ENCODE measurements around the gene RETN.

RETN gene, protein sequence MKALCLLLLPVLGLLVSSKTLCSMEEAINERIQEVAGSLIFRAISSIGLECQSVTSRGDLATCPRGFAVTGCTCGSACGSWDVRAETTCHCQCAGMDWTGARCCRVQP

DNA sequence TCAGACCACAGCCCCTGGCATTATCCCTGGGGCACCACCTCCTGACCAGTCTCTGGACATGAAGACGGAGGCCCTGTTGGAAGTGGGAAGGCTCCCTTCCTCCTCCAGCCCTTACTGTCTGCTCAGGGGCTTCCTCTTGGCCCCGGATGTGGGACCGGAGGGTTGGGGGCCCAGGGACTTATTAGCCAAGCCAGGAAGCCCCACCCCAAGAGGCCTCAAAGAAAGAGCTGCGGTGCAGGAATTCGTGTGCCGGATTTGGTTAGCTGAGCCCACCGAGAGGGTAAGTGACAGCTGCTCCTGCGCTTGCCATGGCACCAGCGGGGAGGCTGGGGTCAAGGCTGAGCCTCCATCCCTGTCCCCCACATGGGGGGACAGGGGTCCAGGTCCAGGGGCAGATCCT lies at the start of gene RETN:
RETN (plus strand) TSS at position 208 of the 400 bp plus-strand sequence. CDS start 278 bp downstream, outside the sequence.
- FAIRE-seq = no peak

- FAIRE-seq = no peak
Observed at GRCh38 chr19:7619671-7620441, 49.0 kb upstream of the RETN start.

- no peak for FAIRE-seq
Observed at GRCh38 chr19:7620442-7621412, 48.1 kb upstream of the RETN start.

GRCh38 chr19:7622933-7623685 lies 45.7 kb upstream of the RETN start:
- FAIRE-seq = no peak

DNA sequence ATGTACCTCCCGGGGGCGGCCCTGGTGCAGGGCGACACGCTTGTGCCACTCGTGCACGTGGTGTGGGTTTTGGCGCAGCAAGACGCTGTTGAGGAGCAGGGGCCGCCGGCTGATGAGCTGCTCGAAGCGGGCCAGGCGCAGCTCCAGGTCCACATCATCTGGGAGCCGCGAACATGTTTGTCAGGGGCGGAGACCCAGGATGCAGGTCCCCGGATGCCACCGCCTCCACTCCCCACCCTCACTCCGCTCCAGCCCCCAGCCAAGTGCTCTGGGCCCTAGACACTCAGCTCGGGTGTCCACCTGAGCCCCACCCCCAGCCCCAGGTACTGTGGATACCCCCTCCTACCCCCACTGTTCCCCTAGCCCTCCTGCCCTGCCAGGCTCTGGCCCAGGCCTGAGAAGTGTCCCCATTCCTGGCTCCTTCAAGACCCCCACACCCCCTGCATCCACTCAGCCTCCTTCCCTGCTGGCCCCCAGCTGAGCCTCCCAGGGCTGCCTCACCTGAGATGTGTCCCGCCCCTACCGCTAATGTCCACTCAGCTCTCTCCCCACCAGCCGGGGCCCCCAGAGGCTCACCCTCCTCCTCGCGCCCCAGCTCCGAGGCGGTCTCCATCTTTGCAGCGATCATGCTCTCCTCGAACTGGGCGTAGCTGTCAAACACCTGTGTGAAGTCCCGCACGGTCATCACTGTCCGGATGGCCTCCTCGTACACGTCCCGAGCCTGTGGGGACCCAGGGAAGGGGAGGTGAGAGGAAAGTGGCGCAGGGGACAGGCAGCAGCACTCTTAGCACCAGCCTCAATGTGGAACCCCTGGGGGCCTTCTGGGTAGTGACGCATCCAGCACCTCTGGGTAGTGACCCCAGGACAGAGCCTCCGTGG lies 44.9 kb upstream of the RETN start:
- FAIRE-seq = no peak

DNA sequence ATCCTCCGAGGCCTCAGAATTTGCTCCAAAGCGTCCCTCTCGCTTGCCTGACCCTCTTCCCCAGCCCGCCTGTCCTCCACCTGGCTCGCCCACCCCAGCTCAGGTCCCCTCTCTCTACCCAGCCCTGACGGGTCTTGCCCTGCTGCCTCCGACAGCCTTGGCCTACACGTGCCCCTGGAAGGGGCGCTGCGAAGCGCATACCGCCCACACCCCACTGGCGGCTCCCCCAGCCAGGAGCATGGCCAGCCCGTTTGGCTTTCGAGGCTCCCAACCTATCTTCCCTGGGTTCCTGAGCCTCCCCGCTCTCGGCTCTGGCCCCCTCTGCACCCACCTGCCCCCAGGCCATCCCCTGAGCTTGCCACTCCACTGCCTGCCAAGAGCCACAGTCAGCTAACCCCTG lies 44.0 kb upstream of the RETN start:
- no peak for FAIRE-seq

DNA sequence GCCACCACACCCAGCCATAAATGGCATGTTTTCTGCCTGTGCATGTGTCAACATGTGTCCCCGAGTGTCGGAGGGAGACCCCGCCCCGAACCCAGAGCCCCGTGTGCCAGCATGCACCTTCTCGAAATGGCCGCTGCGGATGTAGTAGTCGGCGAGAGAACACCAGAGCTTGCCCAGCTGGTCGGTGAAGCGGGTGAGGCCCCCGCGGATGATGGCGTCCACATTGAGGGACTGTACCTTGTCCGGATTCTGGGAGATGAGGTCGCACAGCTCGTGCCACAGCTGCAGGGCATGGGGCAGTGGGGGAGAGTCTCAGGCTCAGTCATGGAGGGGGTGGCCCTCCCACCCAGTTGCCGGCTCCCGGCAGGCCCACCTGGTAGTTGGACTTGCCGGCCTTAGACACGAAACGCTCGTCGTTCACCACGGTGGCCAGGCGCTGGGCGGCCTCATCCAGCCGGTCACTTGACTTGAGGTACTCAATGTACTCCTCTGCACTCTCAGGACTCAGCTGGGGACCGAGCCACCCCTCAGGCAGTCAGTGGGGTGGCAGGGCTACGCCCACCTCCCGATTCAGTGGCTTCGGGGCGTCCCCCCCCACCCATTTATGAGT lies 43.0 kb upstream of the RETN start:
- FAIRE-seq = no peak

- no peak for FAIRE-seq
Observed at GRCh38 chr19:7627166-7627565, 41.7 kb upstream of the RETN start.

GRCh38 chr19:7628589-7629311 lies 40.1 kb upstream of the RETN start:
- no peak for FAIRE-seq

DNA sequence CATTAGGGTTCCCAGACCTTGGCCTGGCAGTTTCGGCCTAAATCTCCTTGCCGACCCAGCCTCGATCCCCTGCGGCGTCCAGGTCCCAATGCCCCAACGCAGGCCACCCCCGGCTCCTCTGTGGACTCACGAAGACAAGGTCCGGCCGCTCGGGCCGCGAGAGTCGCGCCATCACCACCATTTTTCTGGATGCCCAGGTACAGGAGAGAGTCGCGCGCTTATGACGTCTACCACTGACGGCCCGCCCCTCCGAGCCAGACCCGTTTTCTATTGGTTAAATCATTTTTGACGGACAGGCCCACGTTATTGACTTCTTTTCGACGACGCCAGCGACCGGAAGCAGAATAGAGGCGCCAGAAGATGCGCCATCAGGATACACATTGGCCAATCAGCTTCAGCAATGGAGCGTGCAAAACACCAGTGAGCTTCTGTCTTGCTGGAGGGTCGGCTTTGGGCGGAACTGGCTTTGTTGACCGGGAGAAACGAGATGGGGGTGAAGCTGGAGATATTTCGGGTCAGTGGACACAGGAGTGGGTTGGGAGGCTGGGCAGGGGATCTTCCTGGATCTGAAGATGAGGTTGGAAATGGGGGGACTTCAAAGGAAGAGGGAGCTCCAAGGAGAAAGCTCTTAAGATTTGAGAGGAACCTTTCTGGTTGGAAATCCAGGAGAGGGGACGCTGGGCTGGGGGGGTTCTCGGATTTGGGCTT lies 39.3 kb upstream of the RETN start, which contains the start of the genes PET100 and XAB2:
PET100 (plus strand) TSS at position 447 of the 708 bp plus-strand sequence; CDS start at position 488, 41 bp downstream.
XAB2 (minus strand) TSS at position 199 of the 708 bp plus-strand sequence; CDS start at position 181, 18 bp downstream.
- peak; percentile 99 for FAIRE-seq

DNA sequence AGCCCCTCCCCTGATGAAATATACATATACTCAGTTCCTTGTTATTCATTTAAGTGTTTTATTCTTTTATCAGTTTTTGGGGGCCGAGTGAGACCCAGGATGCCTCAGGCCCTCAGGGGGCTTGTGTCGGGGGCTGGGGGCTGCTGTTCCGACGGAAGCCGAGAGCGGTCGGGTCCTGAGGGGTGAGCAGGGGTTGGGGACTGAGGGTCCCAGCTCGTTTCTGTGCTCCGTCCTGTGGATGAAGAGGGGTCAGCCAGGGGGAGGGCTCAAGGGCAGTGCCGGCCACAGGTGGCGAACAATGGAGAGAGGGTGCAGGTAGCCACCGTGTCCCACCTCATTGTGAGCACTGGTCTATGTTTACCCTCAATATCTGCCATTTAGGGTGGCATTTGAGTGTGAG lies 37.3 kb upstream of the RETN start:
- no peak for FAIRE-seq

- FAIRE-seq = no peak
Observed at GRCh38 chr19:7632340-7633203, 36.3 kb upstream of the RETN start.

DNA sequence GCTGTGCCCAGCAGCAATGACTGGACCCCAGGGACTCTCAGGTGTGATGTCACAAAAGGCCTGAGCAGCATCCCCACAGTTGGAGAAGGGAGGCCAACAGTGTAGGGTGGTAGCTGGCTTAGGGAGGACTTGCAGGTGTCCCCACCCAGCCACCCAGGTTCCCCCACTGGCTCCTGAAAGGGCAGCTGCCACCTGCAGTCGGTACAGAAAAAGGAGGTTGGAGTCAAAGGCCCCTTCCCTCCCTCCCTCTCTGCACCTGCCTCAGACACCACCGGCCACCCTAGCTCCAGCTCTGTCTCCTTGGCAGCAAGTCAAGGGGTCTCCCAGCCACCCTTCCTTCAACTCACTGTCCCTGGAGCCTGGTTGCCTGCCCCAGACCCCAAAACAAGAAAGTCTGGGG lies 35.2 kb upstream of the RETN start, which contains the start of gene PCP2:
PCP2 (minus strand) TSS at position 22 of the 400 bp plus-strand sequence. CDS start 262 bp downstream, outside the sequence.
- no peak for FAIRE-seq

GRCh38 chr19:7635670-7636069 lies 33.2 kb upstream of the RETN start:
- FAIRE-seq = no peak

DNA sequence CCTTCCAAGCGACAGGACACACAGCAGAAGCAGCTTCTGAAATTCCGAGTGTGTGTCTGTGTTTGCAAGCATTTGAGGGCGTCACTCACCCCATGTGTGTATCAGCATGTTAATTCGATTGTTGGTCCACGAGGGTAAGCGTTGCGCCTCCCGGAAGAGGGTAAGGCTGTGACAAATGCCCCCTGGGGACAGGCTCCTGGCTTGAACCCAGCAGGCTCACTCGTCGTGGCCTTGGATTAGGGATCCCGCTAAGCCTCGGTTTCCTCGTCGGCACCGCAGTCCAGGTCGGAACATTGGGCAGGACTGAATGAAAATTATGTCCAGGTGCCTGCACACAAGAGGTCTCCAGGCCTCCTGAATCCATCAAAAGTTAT lies 32.5 kb upstream of the RETN start:
- no peak for FAIRE-seq

DNA sequence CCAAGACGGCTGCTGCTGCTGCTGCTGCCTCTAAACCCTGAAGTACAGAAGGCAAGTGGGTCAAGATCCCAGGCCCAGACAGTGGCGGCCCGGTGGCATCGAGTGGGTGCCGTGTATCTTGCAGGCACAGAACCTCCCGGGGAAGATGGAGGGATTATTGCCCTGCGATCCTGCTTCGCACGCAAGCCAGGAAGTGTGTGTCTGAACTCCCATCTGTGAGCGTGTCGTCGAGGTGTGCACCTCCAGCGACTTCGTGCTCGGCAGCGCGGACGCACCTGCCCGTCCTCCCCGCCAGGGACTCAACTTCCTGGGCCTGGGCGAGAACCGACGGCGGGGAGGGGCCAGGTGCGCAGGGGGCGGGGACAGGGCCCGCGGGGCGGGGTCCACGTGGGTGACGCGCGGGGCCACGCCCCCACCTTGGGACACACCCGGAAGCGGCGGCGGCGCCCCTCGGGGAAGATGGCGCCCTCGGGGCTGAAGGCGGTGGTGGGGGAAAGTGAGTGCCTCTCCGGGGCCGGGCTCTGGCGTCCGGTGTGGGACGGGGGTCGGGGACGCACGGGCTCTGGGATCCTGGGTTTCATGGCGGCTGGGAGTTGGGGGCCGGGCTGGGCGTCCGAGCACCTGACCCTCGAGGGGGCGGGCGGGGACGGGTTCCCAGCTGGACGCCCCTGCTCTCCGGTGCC lies 32.0 kb upstream of the RETN start, which contains the start of gene STXBP2:
STXBP2 (plus strand) TSS at position 420 of the 683 bp plus-strand sequence; CDS start at position 460, 40 bp downstream.
- no peak for FAIRE-seq

DNA sequence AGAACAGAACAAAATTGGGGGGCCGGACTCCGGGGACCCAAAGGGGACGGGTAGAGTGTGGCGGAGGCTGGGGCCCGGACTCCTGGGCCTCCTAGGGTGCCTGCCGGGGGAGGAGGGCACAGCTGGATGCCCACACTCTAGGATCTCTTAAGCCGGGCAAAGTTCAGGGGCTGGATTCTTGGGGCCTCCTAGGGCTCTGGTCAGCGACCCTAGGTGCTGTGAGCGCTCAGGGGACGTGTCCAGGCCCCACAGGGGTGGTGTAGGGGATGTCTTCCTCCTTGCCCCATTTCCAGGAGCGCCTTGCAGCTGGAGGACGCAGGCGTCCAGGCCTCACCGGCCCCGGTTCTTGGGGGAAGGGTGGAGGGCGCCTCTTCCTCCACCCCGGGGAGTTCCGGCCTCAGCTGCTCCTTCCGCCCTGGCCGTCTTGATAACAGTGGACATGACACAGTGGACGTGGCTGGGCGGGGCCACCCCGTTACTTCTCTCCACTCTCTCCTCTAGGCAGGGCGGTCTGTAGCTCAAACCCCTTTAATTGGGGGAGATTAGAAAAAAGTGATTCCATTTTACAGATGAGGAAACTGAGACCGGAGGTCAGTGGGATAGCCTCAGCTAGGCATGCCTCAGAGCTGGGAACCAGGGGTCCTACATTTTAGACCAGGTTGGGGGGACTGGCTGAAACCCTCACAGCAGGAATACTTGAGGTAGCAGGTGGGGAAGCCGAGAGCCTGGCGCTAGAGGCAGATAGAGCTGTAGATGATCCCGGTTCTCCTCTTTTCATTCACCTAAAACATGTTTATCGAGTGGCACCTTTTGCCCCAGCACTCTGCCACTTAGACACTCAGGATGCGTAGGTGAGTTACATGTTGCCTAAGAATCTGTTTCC lies 31.2 kb upstream of the RETN start:
- no peak for FAIRE-seq
